HL-60 (cell line): ENCODE results near the gene SUPV3L1.

Source experiments
- CTCF ChIP-seq: IDR thresholded peaks from one replicate; pipeline ENCODE4 v1.5.1; 2011; ENCODE audit warnings: low read length, control low read depth, inconsistent platforms; ENCODE audit not compliant: insufficient read depth
- TF ChIP-seq, protein P1 (sequence below): IDR thresholded peaks from 2 replicates; pipeline ENCODE4 v1.6.1; 2012; ENCODE audit warnings: low read depth; ENCODE audit not compliant: insufficient replicate concordance

- no peak for TF ChIP-seq CTCF
- TF ChIP-seq, protein P1, sequence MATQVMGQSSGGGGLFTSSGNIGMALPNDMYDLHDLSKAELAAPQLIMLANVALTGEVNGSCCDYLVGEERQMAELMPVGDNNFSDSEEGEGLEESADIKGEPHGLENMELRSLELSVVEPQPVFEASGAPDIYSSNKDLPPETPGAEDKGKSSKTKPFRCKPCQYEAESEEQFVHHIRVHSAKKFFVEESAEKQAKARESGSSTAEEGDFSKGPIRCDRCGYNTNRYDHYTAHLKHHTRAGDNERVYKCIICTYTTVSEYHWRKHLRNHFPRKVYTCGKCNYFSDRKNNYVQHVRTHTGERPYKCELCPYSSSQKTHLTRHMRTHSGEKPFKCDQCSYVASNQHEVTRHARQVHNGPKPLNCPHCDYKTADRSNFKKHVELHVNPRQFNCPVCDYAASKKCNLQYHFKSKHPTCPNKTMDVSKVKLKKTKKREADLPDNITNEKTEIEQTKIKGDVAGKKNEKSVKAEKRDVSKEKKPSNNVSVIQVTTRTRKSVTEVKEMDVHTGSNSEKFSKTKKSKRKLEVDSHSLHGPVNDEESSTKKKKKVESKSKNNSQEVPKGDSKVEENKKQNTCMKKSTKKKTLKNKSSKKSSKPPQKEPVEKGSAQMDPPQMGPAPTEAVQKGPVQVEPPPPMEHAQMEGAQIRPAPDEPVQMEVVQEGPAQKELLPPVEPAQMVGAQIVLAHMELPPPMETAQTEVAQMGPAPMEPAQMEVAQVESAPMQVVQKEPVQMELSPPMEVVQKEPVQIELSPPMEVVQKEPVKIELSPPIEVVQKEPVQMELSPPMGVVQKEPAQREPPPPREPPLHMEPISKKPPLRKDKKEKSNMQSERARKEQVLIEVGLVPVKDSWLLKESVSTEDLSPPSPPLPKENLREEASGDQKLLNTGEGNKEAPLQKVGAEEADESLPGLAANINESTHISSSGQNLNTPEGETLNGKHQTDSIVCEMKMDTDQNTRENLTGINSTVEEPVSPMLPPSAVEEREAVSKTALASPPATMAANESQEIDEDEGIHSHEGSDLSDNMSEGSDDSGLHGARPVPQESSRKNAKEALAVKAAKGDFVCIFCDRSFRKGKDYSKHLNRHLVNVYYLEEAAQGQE, result no peak
Measured at GRCh38 chr10:69243817-69244216, 63.8 kb downstream of the SUPV3L1 start.
